Measurements from ENCODE around the gene KXD1. TPM values are rescaled to one million over a fixed set of nuclear protein-coding genes. Genes with fewer than 3 reads are reported as not detected.

KXD1 gene, protein sequence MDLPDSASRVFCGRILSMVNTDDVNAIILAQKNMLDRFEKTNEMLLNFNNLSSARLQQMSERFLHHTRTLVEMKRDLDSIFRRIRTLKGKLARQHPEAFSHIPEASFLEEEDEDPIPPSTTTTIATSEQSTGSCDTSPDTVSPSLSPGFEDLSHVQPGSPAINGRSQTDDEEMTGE
- total RNA-seq, result 10 to 100 TPM; 28.0 to 51.1 TPM
- 10 to 100 TPM; 70.2 to 76.0 TPM for polyA plus RNA-seq (ENCODE audit: insufficient read length in 2 of 2)
- long read RNA-seq, donor 1, transcript KXD1-205 (4 exons, 686 nt), result minor isoform, 5 of 34 reads
- long read RNA-seq, donor 1, transcript KXD1-201 (5 exons, 1,426 nt), result major isoform, 26 of 34 reads
- long read RNA-seq, donor 1, partial matches to known transcripts, result 0 of 34 reads
- long read RNA-seq, donor 1, other reads (novel, unspliced or antisense), result 0 of 34 reads
- long read RNA-seq, donor 2, transcript KXD1-201 (5 exons, 1,426 nt), result major isoform, 9 of 25 reads
- long read RNA-seq, donor 2, partial matches to known transcripts, result 10 of 25 reads
- long read RNA-seq, donor 2, other reads (novel, unspliced or antisense), result 0 of 25 reads
- long read RNA-seq, donor 3, transcript KXD1-201 (5 exons, 1,426 nt), result major isoform, 11 of 23 reads
- long read RNA-seq, donor 3, partial matches to known transcripts, result 10 of 23 reads
- long read RNA-seq, donor 3, other reads (novel, unspliced or antisense), result 0 of 23 reads
- long read RNA-seq, donor 4, transcript KXD1-205 (4 exons, 686 nt), result minor isoform, 5 of 45 reads
- long read RNA-seq, donor 4, transcript KXD1-201 (5 exons, 1,426 nt), result major isoform, 38 of 45 reads
- long read RNA-seq, donor 4, partial matches to known transcripts, result 0 of 45 reads
- long read RNA-seq, donor 4, other reads (novel, unspliced or antisense), result 0 of 45 reads

DNA sequence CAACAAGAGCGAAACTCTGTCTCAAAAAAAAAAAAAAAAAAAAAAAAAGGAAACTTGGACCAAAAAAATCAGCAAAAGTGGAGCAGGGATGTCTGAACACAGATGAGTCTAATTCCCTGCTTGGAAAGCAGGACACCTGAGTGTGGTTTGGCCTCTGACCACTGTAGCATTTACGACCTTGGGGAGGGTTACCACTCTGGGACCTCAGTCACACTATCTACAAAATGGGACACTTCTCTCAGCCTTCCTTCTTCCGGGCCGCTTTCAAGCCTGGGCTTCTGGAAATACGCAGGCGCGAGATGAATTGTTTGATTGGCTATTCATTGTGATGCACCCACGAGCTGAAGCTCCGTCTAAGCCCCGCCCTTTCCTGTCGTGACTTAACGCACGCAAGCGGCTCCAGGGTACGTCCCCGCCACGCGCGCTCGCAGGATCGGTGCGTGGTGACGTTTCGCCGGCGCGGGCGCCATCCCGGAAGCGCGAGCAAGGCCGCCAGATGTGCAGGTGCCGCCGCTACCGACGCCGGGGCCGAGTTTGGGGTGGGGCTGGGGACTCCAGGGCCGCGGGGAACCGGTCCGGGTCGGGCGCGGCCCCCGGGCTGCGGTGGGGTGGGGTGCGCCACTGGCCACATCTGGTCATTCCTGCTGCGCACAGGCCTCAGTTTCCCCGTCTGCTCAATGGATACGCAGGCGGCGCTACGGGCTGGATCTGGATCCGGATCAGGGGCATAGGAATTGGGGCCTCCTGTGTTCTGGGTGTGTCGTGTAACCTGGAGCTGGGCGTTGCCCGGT lies at the start of gene KXD1:
Gene KXD1 (plus strand): TSS at position 460 of the 791 bp plus-strand sequence. CDS start 4,187 bp downstream, outside the sequence.
- H3K4me3 ChIP-seq (ENCODE audit: low read depth, low read length), result peak within 1 kb of the TSS; percentile 82
- H3K27me3 ChIP-seq (ENCODE audit: control insufficient read depth, insufficient read depth, low read length), result no peaks in the 10 kb centered on the region
- 2% methylated on average over 54 of the region's 58 CpGs for WGBS (ENCODE audit: insufficient coverage)
- peak; percentile 82 to 100 (median 96) for DNase-seq (ENCODE audit: low read depth in 4 of 6, low spot score in 6 of 6)
- H3K4me1 ChIP-seq (ENCODE audit: control insufficient read depth, insufficient read depth, low read length), result peaks cover 15% of the 10 kb centered on the region
- H3K27ac ChIP-seq (ENCODE audit: low read depth, low read length), result peak within 1 kb of the TSS; percentile 79
- peaks cover 15% of the 10 kb centered on the region for H3K36me3 ChIP-seq (ENCODE audit: control insufficient read depth, insufficient read depth, low read length)
- H3K9me3 ChIP-seq (ENCODE audit: control insufficient read depth, insufficient read depth, low read length), result no peaks in the 10 kb centered on the region

DNA sequence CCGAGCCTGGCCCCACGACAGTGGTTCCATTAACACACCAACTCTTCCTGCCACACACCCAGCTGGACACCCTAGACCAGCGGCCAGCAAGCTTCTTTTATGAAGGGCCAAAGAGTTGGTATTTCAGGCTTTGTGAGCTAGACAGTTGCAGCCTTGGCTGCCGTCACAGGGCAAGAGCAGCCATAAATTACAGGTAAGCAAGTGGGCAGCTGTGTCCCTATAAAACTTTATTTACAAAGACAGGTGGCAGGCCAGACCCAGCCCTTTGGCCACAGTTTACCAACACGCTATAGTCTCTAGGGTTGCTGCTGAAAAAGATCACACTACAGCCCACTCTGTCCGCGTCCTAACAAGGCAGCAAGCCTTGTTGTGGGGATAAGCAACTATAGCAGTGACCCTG lies 49.1 kb upstream of the KXD1 start:
- no peaks in the 10 kb centered on the region for H3K27me3 ChIP-seq (ENCODE audit: control insufficient read depth, insufficient read depth, low read length)
- no peaks in the 10 kb centered on the region for H3K9me3 ChIP-seq (ENCODE audit: control insufficient read depth, insufficient read depth, low read length)
- no peak overlapping the region for H3K4me3 ChIP-seq (ENCODE audit: low read depth, low read length)
- H3K4me1 ChIP-seq (ENCODE audit: control insufficient read depth, insufficient read depth, low read length), result peaks cover 52% of the 10 kb centered on the region
- H3K27ac ChIP-seq (ENCODE audit: low read depth, low read length), result no peak overlapping the region
- 25% methylated on average over 4 of the region's 7 CpGs for WGBS (ENCODE audit: insufficient coverage)
- peaks cover 11% of the 10 kb centered on the region for H3K36me3 ChIP-seq (ENCODE audit: control insufficient read depth, insufficient read depth, low read length)
- no peak for DNase-seq (ENCODE audit: low read depth in 4 of 6, low spot score in 6 of 6)

DNA sequence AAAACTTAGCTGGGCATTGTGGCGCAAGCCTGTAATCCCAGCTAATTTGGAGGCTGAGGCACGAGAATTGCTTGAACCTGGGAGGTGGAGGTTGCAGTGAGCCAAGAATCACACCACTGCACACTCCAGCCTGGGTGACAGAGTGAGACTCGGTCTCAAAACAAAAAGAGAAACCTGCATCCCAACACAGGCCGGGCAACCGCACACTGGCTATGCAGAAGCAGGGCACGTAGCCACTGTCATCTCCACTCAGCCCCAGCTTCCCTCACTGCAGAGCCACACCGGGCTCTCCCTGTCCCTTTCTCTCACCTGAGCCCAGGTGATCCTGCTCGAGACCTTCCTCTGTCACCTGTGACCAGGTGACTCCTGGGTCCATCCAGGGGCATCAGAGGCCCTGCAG lies 47.5 kb upstream of the KXD1 start:
- Histone ChIP-seq H3K4me3 (ENCODE audit: low read depth, low read length) (no peak overlapping the region), H3K27ac (ENCODE audit: low read depth, low read length) (no peak overlapping the region), H3K9me3 (ENCODE audit: control insufficient read depth, insufficient read depth, low read length) (no peaks in the 10 kb centered on the region), H3K36me3 (ENCODE audit: control insufficient read depth, insufficient read depth, low read length) (peaks cover 7% of the 10 kb centered on the region), H3K4me1 (ENCODE audit: control insufficient read depth, insufficient read depth, low read length) (peaks cover 46% of the 10 kb centered on the region), H3K27me3 (ENCODE audit: control insufficient read depth, insufficient read depth, low read length) (no peaks in the 10 kb centered on the region)
- no peak for DNase-seq (ENCODE audit: low read depth in 4 of 6, low spot score in 6 of 6)
- WGBS (ENCODE audit: insufficient coverage), result 92% methylated on average over 6 of the region's 8 CpGs

- H3K36me3 ChIP-seq (ENCODE audit: control insufficient read depth, insufficient read depth, low read length), result no peaks in the 10 kb centered on the region
- H3K27ac ChIP-seq (ENCODE audit: low read depth, low read length), result no peak overlapping the region
- peaks cover 22% of the 10 kb centered on the region for H3K4me1 ChIP-seq (ENCODE audit: control insufficient read depth, insufficient read depth, low read length)
- DNase-seq (ENCODE audit: low read depth in 4 of 6, low spot score in 6 of 6), result peak in 1 of 6 donors; percentile 38
- no peak overlapping the region for H3K4me3 ChIP-seq (ENCODE audit: low read depth, low read length)
- H3K27me3 ChIP-seq (ENCODE audit: control insufficient read depth, insufficient read depth, low read length), result no peaks in the 10 kb centered on the region
- no peaks in the 10 kb centered on the region for H3K9me3 ChIP-seq (ENCODE audit: control insufficient read depth, insufficient read depth, low read length)
- WGBS (ENCODE audit: insufficient coverage), result 53% methylated on average over 6 of the region's 11 CpGs
Observed at GRCh38 chr19:18513868-18514267, 43.8 kb upstream of the KXD1 start.

DNA sequence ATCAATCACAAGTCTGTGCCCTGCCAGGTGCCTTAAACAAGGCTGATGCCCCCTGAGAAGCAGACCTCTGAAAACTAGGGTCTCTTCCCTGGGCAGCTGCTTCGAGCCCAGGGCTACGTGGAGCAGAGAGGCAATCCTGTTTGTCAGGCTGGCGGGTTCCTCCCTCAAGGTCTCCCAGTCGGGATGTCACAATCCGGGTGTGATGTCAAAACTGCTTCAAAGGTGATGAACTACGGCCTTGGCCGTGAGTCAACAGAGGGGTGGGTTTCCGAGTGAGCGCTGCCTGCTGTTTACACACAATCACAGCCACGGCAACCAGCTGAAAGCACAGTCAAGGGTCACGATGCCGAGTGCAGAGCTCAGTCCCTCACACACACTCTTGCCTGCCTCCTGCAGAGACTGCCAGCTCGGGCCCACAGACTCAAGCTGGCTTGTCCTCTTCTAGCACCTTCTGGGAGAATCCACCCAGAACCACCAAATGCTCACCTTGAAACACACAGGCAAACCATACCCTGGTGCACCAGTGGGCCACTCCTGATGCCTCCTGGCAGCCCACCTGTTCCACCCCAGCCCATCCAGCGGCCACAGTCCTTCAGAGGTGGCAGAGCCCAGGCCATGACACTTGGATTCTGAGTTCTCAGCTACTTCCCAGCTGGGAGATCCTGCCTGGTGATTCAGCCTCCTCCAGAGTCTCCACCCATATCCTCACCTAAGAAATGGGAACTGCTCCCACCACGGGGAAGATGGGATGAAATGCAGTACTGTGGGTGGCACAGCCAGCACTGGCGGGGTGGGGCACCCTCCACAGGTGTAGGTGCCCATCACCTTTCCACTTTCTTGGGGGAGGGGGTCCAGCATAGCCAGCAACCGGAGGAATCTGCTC lies 42.6 kb upstream of the KXD1 start:
- DNase-seq (ENCODE audit: low read depth in 4 of 6, low spot score in 6 of 6), result peak in 2 of 6 donors; percentile 8 to 32
- no peak overlapping the region for H3K4me3 ChIP-seq (ENCODE audit: low read depth, low read length)
- H3K9me3 ChIP-seq (ENCODE audit: control insufficient read depth, insufficient read depth, low read length), result no peaks in the 10 kb centered on the region
- 38% methylated on average over 15 of the region's 17 CpGs for WGBS (ENCODE audit: insufficient coverage)
- peaks cover 28% of the 10 kb centered on the region for H3K4me1 ChIP-seq (ENCODE audit: control insufficient read depth, insufficient read depth, low read length)
- H3K36me3 ChIP-seq (ENCODE audit: control insufficient read depth, insufficient read depth, low read length), result no peaks in the 10 kb centered on the region
- H3K27me3 ChIP-seq (ENCODE audit: control insufficient read depth, insufficient read depth, low read length), result no peaks in the 10 kb centered on the region
- no peak overlapping the region for H3K27ac ChIP-seq (ENCODE audit: low read depth, low read length)

- H3K9me3 ChIP-seq (ENCODE audit: control insufficient read depth, insufficient read depth, low read length), result no peaks in the 10 kb centered on the region
- 65% methylated on average over 5 of the region's 5 CpGs for WGBS (ENCODE audit: insufficient coverage)
- no peak overlapping the region for H3K27ac ChIP-seq (ENCODE audit: low read depth, low read length)
- no peaks in the 10 kb centered on the region for H3K27me3 ChIP-seq (ENCODE audit: control insufficient read depth, insufficient read depth, low read length)
- DNase-seq (ENCODE audit: low read depth in 4 of 6, low spot score in 6 of 6), result no peak
- peaks cover 37% of the 10 kb centered on the region for H3K4me1 ChIP-seq (ENCODE audit: control insufficient read depth, insufficient read depth, low read length)
- H3K36me3 ChIP-seq (ENCODE audit: control insufficient read depth, insufficient read depth, low read length), result no peaks in the 10 kb centered on the region
- H3K4me3 ChIP-seq (ENCODE audit: low read depth, low read length), result no peak overlapping the region
Observed at GRCh38 chr19:18515959-18516358, 41.7 kb upstream of the KXD1 start.

GRCh38 chr19:18517606-18518005 lies 40.1 kb upstream of the KXD1 start:
- WGBS (ENCODE audit: insufficient coverage), result 100% methylated on average over 1 of the region's 4 CpGs
- Histone ChIP-seq H3K27ac (ENCODE audit: low read depth, low read length) (no peak overlapping the region), H3K4me3 (ENCODE audit: low read depth, low read length) (no peak overlapping the region), H3K9me3 (ENCODE audit: control insufficient read depth, insufficient read depth, low read length) (no peaks in the 10 kb centered on the region), H3K36me3 (ENCODE audit: control insufficient read depth, insufficient read depth, low read length) (no peaks in the 10 kb centered on the region), H3K27me3 (ENCODE audit: control insufficient read depth, insufficient read depth, low read length) (no peaks in the 10 kb centered on the region), H3K4me1 (ENCODE audit: control insufficient read depth, insufficient read depth, low read length) (peaks cover 42% of the 10 kb centered on the region)
- no peak for DNase-seq (ENCODE audit: low read depth in 4 of 6, low spot score in 6 of 6)

GRCh38 chr19:18518639-18519038 lies 39.0 kb upstream of the KXD1 start:
- H3K36me3 ChIP-seq (ENCODE audit: control insufficient read depth, insufficient read depth, low read length), result no peaks in the 10 kb centered on the region
- H3K9me3 ChIP-seq (ENCODE audit: control insufficient read depth, insufficient read depth, low read length), result no peaks in the 10 kb centered on the region
- WGBS (ENCODE audit: insufficient coverage), result 94% methylated on average over 9 of the region's 9 CpGs
- H3K4me3 ChIP-seq (ENCODE audit: low read depth, low read length), result no peak overlapping the region
- DNase-seq (ENCODE audit: low read depth in 4 of 6, low spot score in 6 of 6), result no peak
- no peaks in the 10 kb centered on the region for H3K27me3 ChIP-seq (ENCODE audit: control insufficient read depth, insufficient read depth, low read length)
- no peak overlapping the region for H3K27ac ChIP-seq (ENCODE audit: low read depth, low read length)
- peaks cover 48% of the 10 kb centered on the region for H3K4me1 ChIP-seq (ENCODE audit: control insufficient read depth, insufficient read depth, low read length)
